Transverse colon (tissue), 4 donors: Measurements from ENCODE around the gene POLR3GL.

Experiments used
- EP300 ChIP-seq: sonication (generic); formaldehyde crosslinking; IDR thresholded peaks from one replicate; pipeline ENCODE4 v1.6.1; 2017; ENCODE audit warnings: antibody characterized with exemption, low read depth
- POLR2A ChIP-seq: fragments of 450-650 bp; IDR thresholded peaks from one replicate; pipeline ENCODE4 v1.6.1; 2016; ENCODE audit warnings: antibody characterized with exemption, mild to moderate bottlenecking, moderate library complexity
- POLR2AphosphoS5 ChIP-seq, 3 donors: sonication (generic); formaldehyde crosslinking; IDR thresholded peaks; one replicate each; pipeline ENCODE4 v1.6.1; 2016; ENCODE audit warnings: antibody characterized with exemption in 3 of 3
- TF ChIP-seq, protein P1 (sequence below), 5 experiments: fragments of 200-600 bp in 3 of 5; fragments of 450-650 bp in 2 of 5; sonication (generic) in 3 of 5; IDR thresholded peaks; 1 replicate in 2 of 5; 2 replicates in 3 of 5; pipeline ENCODE4 v1.5.1; 2016 to 2017; ENCODE audit warnings: antibody characterized with exemption in 5 of 5, inconsistent platforms in 3 of 5, mild to moderate bottlenecking in 2 of 5, moderate library complexity in 1 of 5

GRCh38 chr1:145942405-145942804 lies 22.1 kb upstream of the POLR3GL start:
- no peak for TF ChIP-seq POLR2A
- TF ChIP-seq, protein P1, sequence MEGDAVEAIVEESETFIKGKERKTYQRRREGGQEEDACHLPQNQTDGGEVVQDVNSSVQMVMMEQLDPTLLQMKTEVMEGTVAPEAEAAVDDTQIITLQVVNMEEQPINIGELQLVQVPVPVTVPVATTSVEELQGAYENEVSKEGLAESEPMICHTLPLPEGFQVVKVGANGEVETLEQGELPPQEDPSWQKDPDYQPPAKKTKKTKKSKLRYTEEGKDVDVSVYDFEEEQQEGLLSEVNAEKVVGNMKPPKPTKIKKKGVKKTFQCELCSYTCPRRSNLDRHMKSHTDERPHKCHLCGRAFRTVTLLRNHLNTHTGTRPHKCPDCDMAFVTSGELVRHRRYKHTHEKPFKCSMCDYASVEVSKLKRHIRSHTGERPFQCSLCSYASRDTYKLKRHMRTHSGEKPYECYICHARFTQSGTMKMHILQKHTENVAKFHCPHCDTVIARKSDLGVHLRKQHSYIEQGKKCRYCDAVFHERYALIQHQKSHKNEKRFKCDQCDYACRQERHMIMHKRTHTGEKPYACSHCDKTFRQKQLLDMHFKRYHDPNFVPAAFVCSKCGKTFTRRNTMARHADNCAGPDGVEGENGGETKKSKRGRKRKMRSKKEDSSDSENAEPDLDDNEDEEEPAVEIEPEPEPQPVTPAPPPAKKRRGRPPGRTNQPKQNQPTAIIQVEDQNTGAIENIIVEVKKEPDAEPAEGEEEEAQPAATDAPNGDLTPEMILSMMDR (IDR thresholded peaks at IDR 0.05): no peak
- TF ChIP-seq POLR2AphosphoS5 (IDR thresholded peaks at IDR 0.05): no peak
- no peak for TF ChIP-seq EP300
